ENCODE results near the gene SPAM1. TPM values are rescaled to one million over a fixed set of nuclear protein-coding genes. Genes with fewer than 3 reads are reported as not detected.
"Not testable (repeated sequence)": the region's sequence is repeated elsewhere in the genome, so short reads cannot be mapped to it uniquely, and the experiment has no call there.

The SPAM1 gene
- total RNA-seq, 4 donors from 2014 or later, result not detected

GRCh38 chr7:123883154-123883553 is 41.9 kb upstream of the SPAM1 start:
- H3K4me3 ChIP-seq, result no peak overlapping the region
- H3K9me3 ChIP-seq, result no peaks in the 10 kb centered on the region
- intact Hi-C loops (cut with DNase I; ENCODE audit: low total_unique reads), result no loop called here
- ATAC-seq (no peak), DNase-seq (no peak)
- no peaks in the 10 kb centered on the region for H3K27me3 ChIP-seq
- peaks cover 0 to 4% of the 10 kb centered on the region in 2 donors for H3K4me1 ChIP-seq
- in situ Hi-C loops (cut with MboI; ENCODE audit: low sequenced_read_pairs in 4 of 4), result no loop called here
- TF ChIP-seq CTCF (IDR thresholded peaks at IDR 0.05 in 4 of 5, conservative IDR thresholded peaks at IDR 0.05 in 1 of 5), result no peak
- H3K27ac ChIP-seq, result no peak overlapping the region
- no peaks in the 10 kb centered on the region for H3K36me3 ChIP-seq

- ATAC-seq, result no peak
- Histone ChIP-seq H3K27ac (no peak overlapping the region), H3K27me3 (no peaks in the 10 kb centered on the region), H3K4me3 (no peak overlapping the region), H3K4me1 (no peaks in the 10 kb centered on the region), H3K9me3 (no peaks in the 10 kb centered on the region), H3K36me3 (no peaks in the 10 kb centered on the region)
- in situ Hi-C loops (cut with MboI; ENCODE audit: low sequenced_read_pairs in 4 of 4) (no loop called here), intact Hi-C loops (cut with DNase I; ENCODE audit: low total_unique reads) (no loop called here)
- no peak for TF ChIP-seq POLR2A (IDR thresholded peaks at IDR 0.05)
- no peak for TF ChIP-seq CTCF (IDR thresholded peaks at IDR 0.05 in 4 of 5, conservative IDR thresholded peaks at IDR 0.05 in 1 of 5)
- no peak for DNase-seq
These were observed 36.8 kb upstream of the SPAM1 start for GRCh38 chr7:123888192-123888591.

- intact Hi-C loops (cut with DNase I; ENCODE audit: low total_unique reads); H3K4me3 ChIP-seq; ATAC-seq; H3K27me3 ChIP-seq; H3K4me1 ChIP-seq; DNase-seq; H3K27ac ChIP-seq; H3K9me3 ChIP-seq; in situ Hi-C loops (cut with MboI; ENCODE audit: low sequenced_read_pairs in 4 of 4); H3K36me3 ChIP-seq: not testable (repeated sequence)
These were observed 30.3 kb upstream of the SPAM1 start for GRCh38 chr7:123894753-123895152.

- Histone ChIP-seq H3K4me3 (no peak overlapping the region), H3K36me3 (no peaks in the 10 kb centered on the region), H3K9me3 (no peaks in the 10 kb centered on the region), H3K27me3 (no peaks in the 10 kb centered on the region), H3K27ac (no peak overlapping the region), H3K4me1 (no peaks in the 10 kb centered on the region)
- no peak for TF ChIP-seq POLR2A (IDR thresholded peaks at IDR 0.05)
- no peak for TF ChIP-seq CTCF (IDR thresholded peaks at IDR 0.05 in 4 of 5, conservative IDR thresholded peaks at IDR 0.05 in 1 of 5)
- DNase-seq (no peak), ATAC-seq (no peak)
- intact Hi-C loops (cut with DNase I; ENCODE audit: low total_unique reads) (no loop called here), in situ Hi-C loops (cut with MboI; ENCODE audit: low sequenced_read_pairs in 4 of 4) (no loop called here)
These were observed 23.9 kb upstream of the SPAM1 start for GRCh38 chr7:123901101-123901500.

- intact Hi-C loops (cut with DNase I; ENCODE audit: low total_unique reads), result no loop called here
These were observed 19.3 kb upstream of the SPAM1 start for GRCh38 chr7:123905714-123906113.

More at GRCh38 chr7:123905714-123906113, 19.3 kb upstream of the SPAM1 start:
- H3K27me3 ChIP-seq, result no peaks in the 10 kb centered on the region
- in situ Hi-C loops (cut with MboI; ENCODE audit: low sequenced_read_pairs in 4 of 4), result no loop called here
- no peaks in the 10 kb centered on the region for H3K36me3 ChIP-seq
- DNase-seq (no peak), ATAC-seq (no peak)
- no peaks in the 10 kb centered on the region for H3K9me3 ChIP-seq
- no peaks in the 10 kb centered on the region for H3K4me1 ChIP-seq
- no peak overlapping the region for H3K27ac ChIP-seq
- no peak overlapping the region for H3K4me3 ChIP-seq
- TF ChIP-seq POLR2A (IDR thresholded peaks at IDR 0.05) (no peak), CTCF (IDR thresholded peaks at IDR 0.05 in 4 of 5, conservative IDR thresholded peaks at IDR 0.05 in 1 of 5) (no peak)
